GM18907 (cell line): Measurements from ENCODE around the gene GALNS.
"Not testable (repeated sequence)": the region's sequence is repeated elsewhere in the genome, so short reads cannot be mapped to it uniquely, and the experiment has no call there.

Source experiments
- ATAC-seq: cut with Tn5 transposase; IDR thresholded peaks from one replicate; pipeline ENCODE4 v1.9.1; 2021; ENCODE audit warnings: mild to moderate bottlenecking, moderate library complexity; ENCODE audit not compliant: unreplicated experiment

Gene GALNS

GRCh38 chr16:88889702-88890352, 33.1 kb upstream of the GALNS start:
- ATAC-seq, result not testable (repeated sequence)

GRCh38 chr16:88888461-88889387, 32.0 kb upstream of the GALNS start:
- no peak for ATAC-seq

- no peak for ATAC-seq
Observed at GRCh38 chr16:88888057-88888456, 31.3 kb upstream of the GALNS start.

GRCh38 chr16:88886845-88887521, 30.2 kb upstream of the GALNS start:
- ATAC-seq, result no peak

DNA sequence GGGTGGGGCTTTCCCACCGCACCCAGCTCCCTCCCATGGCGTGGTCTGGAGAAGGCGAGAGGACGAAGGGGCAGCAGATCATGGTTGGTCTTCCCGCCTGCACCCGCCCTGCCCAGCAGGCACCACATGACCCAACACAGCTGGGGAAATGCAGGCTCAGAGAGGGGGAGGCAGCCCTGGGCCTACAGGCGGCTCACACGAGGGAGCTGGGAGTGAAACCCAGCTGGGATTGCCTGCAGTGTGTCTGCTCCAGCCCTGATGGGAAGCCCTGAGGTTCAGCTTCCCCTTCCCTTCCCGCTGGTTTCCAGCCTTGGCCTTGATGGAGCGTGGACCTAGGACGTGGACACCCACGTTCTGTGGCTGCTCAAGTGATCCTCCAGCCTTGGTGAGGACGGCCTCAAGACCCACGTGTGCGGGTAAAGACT, 29.7 kb upstream of the GALNS start:
- ATAC-seq, result no peak

DNA sequence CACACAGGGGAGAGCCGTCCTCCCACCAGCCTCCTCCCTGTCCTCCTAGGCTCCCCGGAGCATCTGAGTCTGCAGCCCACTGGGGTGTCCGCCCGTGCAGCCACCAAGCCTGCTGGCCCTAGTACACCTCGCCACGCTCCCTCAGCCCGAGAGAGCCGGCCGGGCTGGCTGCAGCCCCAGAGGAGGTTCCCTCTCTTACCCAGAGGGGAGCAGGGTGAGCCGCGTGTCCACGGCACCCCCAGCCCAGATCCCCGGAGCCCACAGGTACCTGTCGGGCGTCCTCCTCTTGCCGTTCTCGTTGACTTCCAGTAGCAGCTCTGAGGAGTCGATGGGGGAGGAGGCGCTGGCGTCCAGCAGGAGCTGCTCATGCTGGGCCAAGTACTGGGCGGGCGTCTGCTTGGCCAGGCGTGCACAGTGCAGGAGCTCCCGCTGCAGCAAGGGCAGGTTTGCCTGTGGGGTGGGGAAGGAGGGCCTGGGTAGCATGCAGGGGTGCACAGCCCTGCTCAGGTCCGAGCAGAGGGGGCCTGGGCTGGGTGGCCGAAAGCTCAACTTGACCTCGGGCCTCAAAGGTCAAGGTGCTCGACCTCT, 29.0 kb upstream of the GALNS start:
- no peak for ATAC-seq

DNA sequence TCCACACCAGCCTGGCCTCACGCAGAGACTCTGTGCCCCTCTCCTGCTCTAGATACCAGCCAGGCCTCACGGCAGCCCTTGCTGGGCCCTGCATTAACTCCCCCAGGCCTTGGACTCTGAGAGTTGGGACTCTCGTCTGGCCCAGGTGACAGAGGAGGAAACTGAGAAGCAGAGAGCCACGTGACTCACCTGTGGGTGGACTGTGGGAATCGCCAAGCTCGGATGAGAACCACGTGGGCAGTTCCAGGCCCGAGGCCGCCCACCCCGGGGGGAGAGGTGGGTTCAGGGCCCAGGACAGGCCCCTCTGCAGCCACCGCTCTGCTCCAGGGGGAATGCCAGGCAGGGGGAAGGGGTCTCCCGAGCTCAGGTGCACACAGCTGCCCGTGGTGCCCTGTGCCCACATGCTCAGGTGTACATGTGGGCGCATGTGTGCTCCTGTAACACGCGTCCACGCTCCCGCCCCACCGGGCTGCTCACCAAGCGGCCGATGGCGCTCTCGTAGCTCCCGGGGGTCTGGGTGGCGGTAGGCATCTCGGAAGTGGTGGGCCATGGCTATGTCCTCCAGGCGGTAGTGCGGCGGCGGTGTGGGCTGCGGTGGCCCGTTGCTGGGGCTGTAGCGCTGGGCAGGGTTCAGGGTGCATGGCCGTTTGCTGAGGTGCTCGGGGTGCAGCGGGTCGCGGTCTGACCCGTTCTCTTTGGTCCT, 28.0 kb upstream of the GALNS start:
- ATAC-seq, result no peak

GRCh38 chr16:88883946-88884345, 27.2 kb upstream of the GALNS start:
- no peak for ATAC-seq

- ATAC-seq, result no peak
Observed at GRCh38 chr16:88883117-88883895, 26.6 kb upstream of the GALNS start.

DNA sequence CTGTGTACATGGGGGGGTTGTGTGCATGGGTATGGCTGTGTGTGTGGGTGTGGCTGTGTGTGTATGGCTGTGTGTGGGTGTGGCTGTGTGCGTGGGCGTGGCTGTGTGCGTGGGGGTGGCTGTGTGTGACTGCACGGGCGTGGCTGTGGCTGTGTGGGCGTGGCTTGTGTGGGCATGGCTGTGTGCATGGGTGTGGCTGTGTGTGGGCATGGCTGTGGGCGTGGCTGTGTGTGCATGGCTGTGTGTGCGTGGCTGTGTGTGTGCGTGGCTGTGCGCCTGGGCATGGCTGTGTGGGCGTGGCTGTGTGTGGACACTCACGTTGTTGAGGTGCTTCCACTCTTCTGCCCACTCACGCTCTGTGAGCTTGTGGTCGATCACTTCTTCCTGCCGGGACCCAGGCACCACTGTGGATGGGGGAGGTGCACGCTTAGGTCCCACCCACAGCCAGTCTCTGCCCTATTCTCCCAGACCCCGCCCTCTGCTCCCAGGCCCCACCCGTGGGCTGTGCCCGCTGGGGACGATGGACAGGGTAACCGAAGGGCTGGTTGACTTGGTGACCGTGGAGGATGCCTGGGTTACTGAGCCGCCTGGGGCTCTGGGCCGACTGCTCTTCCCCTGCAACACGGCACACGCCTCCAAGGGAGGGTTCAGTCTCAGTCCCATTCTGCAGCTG, 25.7 kb upstream of the GALNS start:
- ATAC-seq, result no peak

GRCh38 chr16:88881675-88882357, 25.1 kb upstream of the GALNS start:
- ATAC-seq, result no peak

- no peak for ATAC-seq
Observed at GRCh38 chr16:88881007-88881615, 24.4 kb upstream of the GALNS start.

GRCh38 chr16:88880226-88881006, 23.7 kb upstream of the GALNS start:
- no peak for ATAC-seq

DNA sequence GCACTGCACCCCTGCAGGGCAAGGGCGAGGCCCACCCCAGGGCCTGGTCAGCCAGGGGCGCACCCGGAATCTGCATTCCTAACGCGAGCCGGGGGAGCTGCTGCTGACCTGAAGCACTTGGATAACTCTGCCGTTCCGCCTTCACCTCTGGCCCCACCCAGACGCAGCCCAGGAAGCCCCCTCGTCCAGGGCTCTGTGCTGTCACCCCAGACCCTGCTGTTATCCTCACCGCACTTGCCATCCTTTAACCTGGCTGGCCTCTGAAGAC, 23.0 kb upstream of the GALNS start:
- ATAC-seq, result no peak

GRCh38 chr16:88878967-88879787, 22.4 kb upstream of the GALNS start:
- no peak for ATAC-seq

GRCh38 chr16:88878356-88878755, 21.6 kb upstream of the GALNS start:
- no peak for ATAC-seq
